GM21737 (cell line): Measurements from ENCODE around the gene ZDHHC24.
A peak's percentile ranks its signal among the peaks of the same experiment; 100 is the strongest.
"Not testable (repeated sequence)": the region's sequence is repeated elsewhere in the genome, so short reads cannot be mapped to it uniquely, and the experiment has no call there.

ENCODE experiments used
- ATAC-seq: cut with Tn5 transposase; IDR thresholded peaks from one replicate; pipeline ENCODE4 v1.9.1; 2021; ENCODE audit warnings: mild to moderate bottlenecking, moderate library complexity; ENCODE audit not compliant: unreplicated experiment

ZDHHC24 gene, protein sequence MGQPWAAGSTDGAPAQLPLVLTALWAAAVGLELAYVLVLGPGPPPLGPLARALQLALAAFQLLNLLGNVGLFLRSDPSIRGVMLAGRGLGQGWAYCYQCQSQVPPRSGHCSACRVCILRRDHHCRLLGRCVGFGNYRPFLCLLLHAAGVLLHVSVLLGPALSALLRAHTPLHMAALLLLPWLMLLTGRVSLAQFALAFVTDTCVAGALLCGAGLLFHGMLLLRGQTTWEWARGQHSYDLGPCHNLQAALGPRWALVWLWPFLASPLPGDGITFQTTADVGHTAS

DNA sequence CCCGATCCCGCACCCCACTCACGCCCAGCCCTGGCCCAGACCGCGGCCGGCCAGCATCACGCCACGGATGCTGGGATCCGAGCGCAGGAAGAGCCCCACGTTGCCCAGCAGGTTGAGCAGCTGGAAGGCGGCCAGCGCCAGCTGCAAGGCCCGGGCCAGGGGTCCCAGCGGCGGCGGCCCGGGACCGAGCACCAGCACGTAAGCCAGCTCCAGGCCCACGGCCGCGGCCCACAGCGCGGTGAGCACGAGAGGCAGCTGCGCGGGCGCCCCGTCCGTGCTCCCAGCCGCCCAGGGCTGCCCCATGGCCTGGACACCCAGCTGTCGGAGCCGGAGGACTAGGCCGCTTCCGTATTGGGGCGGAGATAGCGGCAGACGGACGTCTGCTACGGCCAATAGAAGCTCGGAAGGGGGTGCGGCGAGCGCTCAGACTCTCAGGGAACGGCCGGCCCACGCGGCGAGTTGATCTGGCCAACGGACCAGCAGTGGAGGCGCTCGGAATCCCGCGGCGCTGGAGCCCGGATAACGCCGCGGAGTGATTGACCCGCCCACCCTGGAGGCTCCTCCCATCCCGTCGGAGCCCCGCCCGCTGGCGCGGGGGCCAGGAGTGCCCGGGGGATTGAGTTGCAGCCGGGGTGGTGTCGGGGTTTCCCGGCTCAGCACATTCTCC is at the start of gene ZDHHC24:
ZDHHC24 (minus strand) TSS at position 348 of the 667 bp plus-strand sequence; CDS start at position 303, 45 bp downstream.
- peak; percentile 80 for ATAC-seq

DNA sequence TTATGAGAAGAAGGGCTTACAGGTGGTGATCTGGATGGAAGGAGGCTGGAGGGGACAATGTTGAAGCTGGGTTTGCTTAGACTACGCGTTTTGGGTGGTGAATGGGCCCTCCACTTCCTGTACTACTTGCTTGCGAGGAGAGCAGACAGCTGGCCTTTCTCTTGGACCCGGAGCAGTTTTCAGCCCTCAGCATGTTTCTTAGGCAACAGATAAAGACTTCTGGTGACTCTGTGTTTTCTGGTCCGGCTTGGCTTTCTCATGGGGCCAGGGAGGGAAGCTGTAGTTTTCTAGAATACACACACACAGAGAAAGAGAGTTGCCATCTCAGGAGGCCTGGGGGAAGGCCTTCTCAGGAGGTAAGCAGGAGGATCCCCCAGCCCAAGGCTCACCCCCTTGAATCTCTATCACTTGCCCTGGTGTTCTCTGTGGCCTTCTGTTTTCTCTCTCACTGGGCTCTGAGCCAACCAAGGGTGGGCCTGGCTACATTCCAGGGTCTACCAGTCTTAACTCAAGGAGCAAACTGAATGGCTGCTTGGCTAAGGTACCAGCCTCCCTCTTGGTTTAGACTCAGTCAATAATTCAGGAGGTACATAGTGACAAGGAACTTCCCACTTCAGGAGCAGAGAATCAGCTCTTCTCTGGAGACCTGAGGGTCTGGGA is 49.5 kb upstream of the ZDHHC24 start:
- ATAC-seq, result no peak

DNA sequence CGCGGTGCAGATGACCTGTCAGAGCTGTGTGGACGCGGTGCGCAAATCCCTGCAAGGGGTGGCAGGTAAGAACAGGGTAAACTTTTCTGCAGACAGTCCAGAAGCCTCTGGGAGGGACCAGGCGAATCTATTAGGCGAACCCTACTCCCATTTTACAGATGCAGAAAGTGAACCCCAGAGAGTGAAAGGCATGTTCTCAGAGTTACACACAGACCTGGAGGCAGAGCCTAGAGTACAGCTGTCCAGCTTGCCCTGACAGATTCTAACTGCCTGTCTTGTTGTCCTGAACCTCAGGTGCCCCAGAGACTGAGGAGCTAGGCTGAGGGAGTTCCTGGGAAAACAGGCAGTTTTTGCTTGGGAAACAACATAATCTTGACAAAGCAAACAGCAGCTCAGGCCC is 47.8 kb upstream of the ZDHHC24 start:
- no peak for ATAC-seq

DNA sequence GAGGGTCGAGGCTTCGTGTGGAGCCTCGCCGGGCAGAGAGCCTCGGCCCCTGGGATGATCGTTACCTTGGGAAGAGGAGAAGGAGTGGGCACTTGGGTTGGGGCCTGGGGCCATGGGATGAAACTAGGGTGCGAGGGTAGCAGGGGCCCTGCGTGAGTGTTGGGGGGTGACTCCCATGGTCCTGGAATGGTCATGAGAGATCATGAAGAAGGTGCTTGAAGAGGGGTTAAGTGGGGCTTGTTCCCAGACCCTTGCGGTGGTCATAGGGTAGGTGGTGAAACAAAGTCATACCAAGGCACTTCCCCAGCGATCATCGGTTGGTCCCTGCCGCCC is 47.4 kb upstream of the ZDHHC24 start:
- no peak for ATAC-seq

DNA sequence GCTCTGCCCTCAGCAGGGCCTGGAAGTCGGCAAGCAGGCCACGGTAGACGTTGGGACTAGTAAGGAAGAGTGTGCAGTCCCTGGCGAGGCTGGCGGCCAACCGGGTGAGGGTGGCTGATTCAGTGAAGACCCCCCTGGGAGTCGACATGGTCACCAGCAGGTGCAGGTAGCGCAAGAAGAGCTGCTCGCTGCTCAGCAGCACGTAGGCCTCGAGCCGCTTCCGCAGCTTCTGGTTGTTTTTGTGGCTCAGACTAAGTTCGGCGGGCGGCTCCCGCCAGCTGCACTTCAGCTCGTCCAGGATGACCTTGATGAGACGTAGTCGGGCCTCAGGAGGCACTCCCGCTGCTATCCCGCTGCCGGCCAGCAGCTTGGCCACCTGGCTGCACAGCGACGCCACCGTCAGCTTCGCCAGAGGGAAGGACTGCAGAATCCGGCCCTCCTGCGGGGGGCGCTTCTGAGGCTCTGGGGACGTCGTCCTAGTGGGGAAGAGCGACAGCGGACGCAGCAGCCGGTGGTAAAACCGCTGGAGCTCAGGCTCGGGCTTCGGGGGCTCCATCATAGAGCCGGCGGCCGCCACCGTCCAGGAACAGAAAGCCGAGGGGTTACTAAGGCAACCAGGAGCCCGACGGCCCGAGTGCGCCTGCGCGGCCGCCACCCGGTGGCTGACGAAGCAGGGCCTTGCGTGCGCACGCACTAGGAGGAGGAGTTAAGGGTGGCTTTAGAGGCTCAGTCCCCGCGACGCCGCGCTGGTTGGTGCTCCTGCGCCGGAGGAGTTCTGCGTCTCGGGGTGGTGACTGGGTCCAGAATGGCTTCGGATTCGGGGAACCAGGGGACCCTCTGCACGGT is 46.8 kb upstream of the ZDHHC24 start, which contains the start of the genes CCDC87 and CCS:
CCDC87 (minus strand) TSS at position 607 of the 846 bp plus-strand sequence; CDS start at position 559, 48 bp downstream.
CCS (plus strand) TSS at position 729 of the 846 bp plus-strand sequence; CDS start at position 806, 77 bp downstream.
- ATAC-seq, result peak; percentile 84

DNA sequence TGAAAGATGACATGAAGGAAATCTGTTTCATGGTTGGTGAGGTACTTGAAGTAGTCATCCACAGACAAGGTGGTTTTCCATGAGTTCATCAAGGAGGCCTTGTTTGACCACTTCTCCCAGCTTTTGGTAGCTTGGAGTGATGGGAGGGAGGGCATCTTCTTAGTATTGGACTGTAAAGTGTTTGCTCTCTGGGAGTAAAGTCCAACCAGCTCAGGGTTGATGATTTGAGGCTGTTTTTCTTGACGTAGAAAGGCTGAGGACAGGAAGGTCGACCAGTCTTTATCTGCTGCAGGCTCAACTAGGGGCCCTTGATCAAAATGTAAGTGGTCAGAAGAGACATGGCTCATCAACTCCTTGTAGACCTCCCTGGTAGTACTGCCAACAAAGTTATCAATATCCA is 45.3 kb upstream of the ZDHHC24 start:
- ATAC-seq, result no peak

DNA sequence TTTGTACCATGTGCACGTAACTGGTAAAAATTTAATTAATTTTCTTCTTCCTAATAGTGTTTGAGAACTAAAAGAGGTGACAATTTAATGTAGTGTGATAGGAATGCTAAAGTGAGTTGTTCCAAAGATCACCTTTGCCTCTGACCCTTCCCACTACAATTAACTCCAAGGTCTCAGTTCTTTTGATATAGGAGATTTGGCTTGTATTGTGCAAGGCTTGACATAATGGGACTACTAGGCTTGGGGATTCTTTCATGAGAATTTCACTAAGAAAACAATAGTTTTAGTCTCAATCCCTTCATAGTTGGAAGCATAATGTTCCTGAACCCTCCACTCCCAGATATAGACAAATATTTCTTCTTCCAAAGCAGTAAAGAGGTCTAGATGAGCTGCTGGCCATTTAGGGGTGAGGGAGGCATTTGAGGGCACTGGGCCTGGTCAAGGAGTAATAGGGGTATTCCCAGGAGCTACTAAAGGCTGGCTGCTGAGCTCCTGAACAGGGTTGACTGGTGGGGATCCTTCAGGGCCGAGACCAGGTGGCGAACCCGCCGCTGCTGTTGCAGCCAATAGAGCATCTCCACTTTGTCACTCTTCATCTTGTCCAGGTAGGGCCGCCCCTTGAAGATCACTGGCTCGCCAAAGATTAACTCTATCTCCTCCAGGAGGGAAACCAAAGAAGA is 44.3 kb upstream of the ZDHHC24 start:
- ATAC-seq, result no peak

DNA sequence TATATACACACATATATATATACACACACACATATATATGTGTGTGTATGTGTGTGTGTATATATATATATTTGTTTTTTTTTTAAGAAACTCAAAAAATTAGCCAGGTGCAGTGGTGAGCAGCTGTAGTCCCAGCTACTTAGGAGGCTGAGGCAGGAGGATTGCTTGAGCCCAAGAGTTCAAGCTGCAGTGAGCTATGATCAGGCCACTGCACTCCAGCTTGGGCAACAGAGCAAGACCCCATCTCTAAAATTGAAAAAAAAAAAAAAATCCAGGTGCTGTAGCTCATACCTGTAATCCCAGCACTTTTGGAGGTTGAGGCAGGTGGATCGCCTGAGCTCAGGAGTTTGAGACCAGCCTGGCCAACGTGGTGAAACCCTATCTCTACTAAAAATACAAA is 43.5 kb upstream of the ZDHHC24 start:
- not testable (repeated sequence) for ATAC-seq

DNA sequence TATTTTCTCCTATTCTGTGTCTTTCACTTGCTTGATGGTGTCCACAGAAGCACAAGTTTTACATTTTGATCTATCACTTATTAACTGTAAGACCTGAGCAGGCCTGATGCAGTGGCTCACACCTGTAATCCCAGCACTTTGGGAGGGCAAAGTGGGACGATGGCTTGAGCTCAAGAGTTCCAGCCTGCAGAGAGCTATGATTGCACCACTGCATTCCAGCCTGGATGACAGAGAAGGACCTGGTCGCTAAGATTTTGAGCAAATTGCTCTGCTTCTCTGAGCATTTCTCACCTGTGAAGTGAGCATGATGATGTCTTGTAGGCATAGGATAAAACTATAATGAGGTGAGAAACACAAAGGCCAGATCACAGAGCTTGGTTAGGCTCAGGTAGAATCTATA is 40.3 kb upstream of the ZDHHC24 start:
- no peak for ATAC-seq

DNA sequence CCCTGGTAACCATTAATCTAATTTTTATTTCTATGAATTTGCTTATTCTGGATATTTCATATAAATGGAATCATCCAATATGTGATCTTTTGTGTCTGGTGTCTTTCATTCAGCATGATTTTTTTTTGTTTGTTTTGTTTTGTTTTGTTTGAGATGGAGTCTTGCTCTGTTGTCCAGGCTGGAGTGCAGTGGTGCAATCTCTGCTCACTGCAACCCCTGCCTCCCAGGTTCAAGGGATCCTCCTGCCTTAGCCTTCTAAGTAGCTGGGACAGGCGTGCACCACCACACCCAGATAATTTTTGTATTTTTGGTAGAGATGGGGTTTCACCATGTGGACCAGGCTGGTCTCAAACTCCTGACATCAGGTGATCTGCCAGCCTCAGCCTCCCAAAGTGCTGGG is 39.6 kb upstream of the ZDHHC24 start:
- ATAC-seq, result not testable (repeated sequence)

DNA sequence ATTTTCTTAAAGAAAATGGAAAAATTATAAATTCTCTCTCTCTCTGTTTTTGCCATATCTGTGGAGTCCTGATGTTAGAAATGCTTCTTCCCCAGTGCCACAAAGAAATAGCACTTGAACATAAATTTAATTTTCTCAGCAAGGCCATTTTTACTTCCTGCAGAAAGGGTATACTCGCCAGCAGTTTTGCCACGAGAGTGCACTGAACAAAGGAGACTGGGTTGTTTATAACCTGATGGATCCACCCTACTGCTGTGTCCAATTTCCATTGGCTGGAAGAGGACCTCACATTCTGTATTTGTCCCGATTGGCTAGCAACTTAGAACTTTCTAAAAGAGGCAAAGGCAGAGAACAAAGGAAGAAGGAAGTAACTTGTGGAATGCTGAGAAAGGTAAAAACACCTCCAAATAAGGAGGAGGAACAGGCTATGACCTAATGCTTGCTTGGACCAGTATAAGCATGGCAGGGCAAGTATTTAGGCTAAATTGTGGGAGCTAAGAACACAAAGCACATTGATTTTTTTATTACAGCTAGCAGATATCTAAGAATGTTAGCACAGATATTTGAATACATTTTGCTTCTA is 36.8 kb upstream of the ZDHHC24 start:
- ATAC-seq, result not testable (repeated sequence)

DNA sequence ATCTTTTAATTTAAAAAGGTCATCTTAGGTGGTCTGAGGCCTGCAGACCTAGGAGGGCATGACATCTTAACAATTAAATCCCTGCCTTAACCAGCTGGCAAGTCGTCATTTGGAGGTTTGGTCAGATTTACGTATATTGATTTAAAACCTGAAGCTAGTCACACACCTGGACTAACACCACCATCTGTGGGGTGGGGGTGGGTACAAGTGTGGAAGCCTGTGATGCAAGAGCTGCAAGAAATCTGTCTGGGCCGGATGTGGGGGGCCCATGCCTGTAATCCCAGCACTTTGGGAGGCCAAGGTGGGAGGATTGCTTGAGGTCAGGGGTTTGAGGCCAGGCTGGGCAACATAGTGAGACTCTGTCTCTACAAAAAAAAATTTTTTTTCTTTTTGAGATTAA is 35.4 kb upstream of the ZDHHC24 start:
- ATAC-seq, result no peak

DNA sequence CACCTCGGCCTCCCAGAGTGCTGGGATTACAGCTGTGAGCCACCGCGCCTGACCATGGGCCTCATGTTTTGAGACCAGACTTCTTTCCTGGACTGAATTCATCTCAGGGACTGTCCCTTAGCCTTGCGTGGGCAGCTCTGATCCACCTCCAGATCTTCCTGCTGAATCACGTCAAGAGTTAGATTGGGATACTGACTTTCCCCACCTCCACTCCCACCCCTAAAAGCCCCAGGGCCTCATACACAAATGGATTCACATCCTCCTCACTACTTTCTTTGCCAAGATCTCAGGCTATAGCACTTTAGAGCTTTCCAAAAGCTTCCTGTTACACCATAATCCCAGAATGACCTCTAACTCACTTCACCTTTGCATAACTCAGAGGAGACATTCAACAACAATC is 35.0 kb upstream of the ZDHHC24 start:
- ATAC-seq, result no peak

DNA sequence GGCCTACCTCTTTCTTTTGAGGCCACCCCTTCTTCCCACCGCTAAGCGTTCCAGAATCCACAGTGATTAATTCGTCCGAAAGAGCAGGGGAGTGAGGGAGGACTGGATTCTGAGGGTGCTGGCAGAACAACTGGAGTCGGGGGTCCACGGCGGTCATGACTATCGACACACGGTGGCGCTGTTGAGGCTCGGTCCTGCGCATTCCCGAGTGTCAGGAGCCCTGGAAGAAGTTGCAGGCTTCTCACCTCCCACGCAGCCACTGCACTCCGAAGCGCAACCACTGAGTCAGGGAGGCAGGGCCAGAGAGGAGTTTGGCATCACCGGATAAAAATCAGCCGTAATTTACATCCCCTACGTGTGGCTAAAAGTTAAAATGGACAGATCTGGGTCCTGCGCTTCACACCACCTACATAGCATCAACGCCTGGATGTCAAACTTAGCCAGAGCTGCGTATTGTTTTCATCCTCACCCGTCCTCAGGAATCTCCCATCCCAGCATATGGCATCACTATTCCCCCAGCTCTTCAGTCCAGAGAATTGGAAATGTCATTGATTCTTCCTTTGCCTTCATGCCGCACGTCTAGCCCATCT is 33.3 kb upstream of the ZDHHC24 start:
- no peak for ATAC-seq

DNA sequence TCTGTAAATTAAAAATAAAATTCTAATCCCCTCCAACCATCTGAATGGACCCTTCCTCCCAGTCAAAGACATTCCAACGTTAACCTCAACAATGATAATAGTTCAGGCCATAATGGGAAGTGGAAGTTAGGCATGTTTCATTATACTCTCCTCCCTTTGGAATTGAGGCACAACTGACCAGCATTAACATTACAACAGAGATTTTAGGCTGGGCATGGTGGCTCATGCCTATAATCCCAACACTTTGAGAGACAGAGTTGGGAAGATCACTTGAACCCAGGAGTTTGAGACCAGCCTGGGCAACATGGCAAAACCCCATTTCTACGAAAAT is 25.0 kb upstream of the ZDHHC24 start:
- ATAC-seq, result no peak

DNA sequence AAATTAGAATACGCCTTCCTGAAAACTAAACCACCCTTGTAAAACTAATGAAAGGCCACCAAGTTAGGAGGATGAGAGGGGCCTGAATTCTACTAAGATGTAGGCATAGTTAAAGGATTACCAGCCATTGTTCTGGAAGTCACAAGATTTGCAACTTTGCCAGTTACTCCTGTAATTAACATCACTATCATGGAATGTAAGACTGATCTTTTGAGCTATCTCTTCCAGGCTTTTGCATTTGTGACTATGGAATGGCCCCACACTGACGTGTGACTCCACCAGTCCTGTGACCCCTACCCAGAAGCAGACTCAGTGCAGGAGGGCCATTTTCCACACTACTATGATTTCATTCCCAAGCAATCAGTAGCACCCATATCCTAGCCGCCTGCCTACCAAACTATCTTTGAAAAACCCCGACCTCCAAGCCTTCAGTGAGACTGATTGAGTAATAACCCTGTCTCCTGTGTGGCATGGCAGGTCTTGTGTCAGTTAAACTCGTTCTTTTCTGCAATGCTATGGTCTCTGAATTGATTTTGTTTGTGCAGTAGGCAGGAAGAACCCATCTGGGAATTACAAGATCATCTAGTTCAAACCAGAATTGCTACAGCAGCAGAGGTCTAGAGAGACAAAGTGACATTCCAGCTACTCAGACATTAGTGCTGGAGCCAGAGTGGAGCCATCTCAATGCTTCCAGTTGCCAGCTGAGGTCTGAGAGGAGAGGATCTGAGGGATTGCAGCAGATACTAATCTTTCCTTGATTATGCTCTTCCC is 24.4 kb upstream of the ZDHHC24 start:
- no peak for ATAC-seq

DNA sequence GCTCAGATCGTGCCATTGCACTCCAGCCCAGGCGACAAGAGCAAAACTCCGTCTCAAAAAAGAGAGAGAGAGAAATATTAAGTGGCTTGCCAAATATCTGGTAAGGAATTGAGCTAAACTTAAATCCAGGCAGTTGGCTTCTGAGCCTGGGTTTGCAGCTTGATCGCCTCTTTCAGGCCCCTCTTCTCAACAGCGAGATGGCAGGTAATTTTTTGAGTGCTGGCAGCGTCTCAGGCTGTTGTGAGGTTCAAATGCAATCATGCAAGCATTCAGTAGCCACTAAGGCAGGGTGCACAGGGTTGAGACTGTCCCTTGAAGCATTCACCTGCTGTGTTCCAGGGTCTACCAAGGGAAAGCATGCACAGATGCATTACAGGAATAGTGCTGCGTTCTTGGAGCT is 23.2 kb upstream of the ZDHHC24 start:
- ATAC-seq, result no peak

DNA sequence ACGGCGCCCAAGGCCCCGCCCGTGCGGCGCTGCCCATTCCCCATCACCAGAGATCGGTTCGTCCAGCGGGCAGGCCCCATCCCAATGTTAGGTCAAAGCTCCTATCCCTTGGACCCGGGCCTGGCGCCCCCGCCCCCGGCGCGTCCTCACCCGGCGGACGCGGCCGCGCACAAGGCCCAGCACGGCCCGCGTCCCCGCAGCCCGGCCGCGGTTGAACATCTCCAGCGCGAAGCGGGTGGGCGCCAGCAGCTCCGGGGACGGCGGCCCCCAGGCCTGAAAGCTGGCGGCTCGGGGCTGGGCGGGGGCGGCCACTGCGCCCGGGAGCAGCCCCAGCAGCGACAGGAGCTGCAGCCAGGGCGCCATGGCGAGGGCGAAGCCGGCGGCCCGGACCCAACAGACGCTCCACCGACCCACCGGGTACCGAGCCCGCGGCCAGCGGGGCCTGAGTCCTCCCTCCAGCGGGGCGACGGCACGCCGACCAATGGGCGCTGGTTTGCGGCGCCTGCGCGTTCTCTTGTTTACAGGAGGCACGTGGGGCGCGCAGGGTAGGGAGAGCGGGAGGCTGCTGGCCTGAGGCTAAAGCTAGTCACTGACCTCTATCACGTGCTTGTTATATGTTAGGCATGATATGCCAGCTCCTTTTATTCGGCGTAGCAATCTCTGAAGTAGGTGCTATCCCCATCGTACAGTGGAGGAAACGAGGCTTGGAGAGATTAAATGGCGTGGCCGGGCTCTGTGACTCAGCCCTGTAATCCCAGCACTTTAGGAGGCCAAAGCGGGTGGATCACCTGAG is 22.5 kb upstream of the ZDHHC24 start, which contains the start of gene CTSF:
CTSF (minus strand) TSS at position 483 of the 793 bp plus-strand sequence; CDS start at position 363, 120 bp downstream.
- no peak for ATAC-seq
